Activated CD4-positive, alpha-beta memory T cell treated with anti-CD3 and anti-CD28 coated beads for 36 hours (primary cell): Measurements from ENCODE around the gene NGF. TPM values are rescaled to one million over a fixed set of nuclear protein-coding genes. Genes with fewer than 3 reads are reported as not detected.

Source experiments
- CTCF ChIA-PET: fragments of 350-600 bp; sonication (Branson Sonifier 250); formaldehyde crosslinking; loops from one replicate; lab custom pipeline; 2021; ENCODE audit warnings: antibody characterized with exemption, inconsistent platforms; lab: Charles Lee
- POLR2A ChIA-PET: fragments of 350-600 bp; sonication (Branson Sonifier 250); formaldehyde crosslinking; loops from one replicate; lab custom pipeline; 2021; ENCODE audit warnings: antibody characterized with exemption; lab: Charles Lee
- DNase-seq: peaks from one replicate; pipeline ENCODE4 v3.0.0-alpha.2; 2020
- H3K27ac Mint-ChIP-seq: one replicate; pipeline ENCODE4 v1.8.0; 2021; ENCODE audit warnings: mixed read lengths
- H3K27me3 Mint-ChIP-seq: one replicate; pipeline ENCODE4 v1.8.0; 2021; ENCODE audit warnings: mixed read lengths
- H3K36me3 Mint-ChIP-seq: one replicate; pipeline ENCODE4 v1.8.0; 2021; ENCODE audit warnings: mixed read lengths
- H3K4me1 Mint-ChIP-seq: one replicate; pipeline ENCODE4 v1.8.0; 2021; ENCODE audit warnings: low read depth, mixed read lengths
- H3K4me3 Mint-ChIP-seq: one replicate; pipeline ENCODE4 v1.8.0; 2021; ENCODE audit warnings: mild to moderate bottlenecking, mixed read lengths
- H3K9me3 Mint-ChIP-seq: one replicate; pipeline ENCODE4 v1.8.0; 2021; ENCODE audit warnings: mixed read lengths
- intact Hi-C: fragments of 100-400 bp; cut with micrococcal nuclease; formaldehyde crosslinking; loops from one replicate; pipeline ENCODE4 v1.15.1; 2023
- total RNA-seq, 2 experiments: library from RNA; stranded (reverse); gene quantifications; one replicate each; pipeline ENCODE4 v1.2.3, GENCODE V29; 2021

Gene NGF
- total RNA-seq, 2 experiments from 2014 or later = not detected

- no peaks in the 10 kb centered on the region for H3K9me3 Mint-ChIP-seq
- no peak overlapping the region for H3K27ac Mint-ChIP-seq
- H3K4me1 Mint-ChIP-seq = no peaks in the 10 kb centered on the region
- intact Hi-C loops = no loop called here
- peaks cover 17% of the 10 kb centered on the region for H3K27me3 Mint-ChIP-seq
- H3K36me3 Mint-ChIP-seq = no peaks in the 10 kb centered on the region
- H3K4me3 Mint-ChIP-seq = no peak overlapping the region
- no peak for DNase-seq
- ChIA-PET POLR2A (no interaction called here), CTCF (no interaction called here)
Observed at GRCh38 chr1:115265099-115265498, 73.0 kb downstream of the NGF start.

- peaks cover 12% of the 10 kb centered on the region for H3K27me3 Mint-ChIP-seq
- H3K36me3 Mint-ChIP-seq = no peaks in the 10 kb centered on the region
- no peak overlapping the region for H3K27ac Mint-ChIP-seq
- H3K4me3 Mint-ChIP-seq = no peak overlapping the region
- ChIA-PET CTCF (no interaction called here), POLR2A (no interaction called here)
- no peak for DNase-seq
- H3K4me1 Mint-ChIP-seq = no peaks in the 10 kb centered on the region
- peaks cover 12% of the 10 kb centered on the region for H3K9me3 Mint-ChIP-seq
- intact Hi-C loops = no loop called here
Observed at GRCh38 chr1:115262886-115263285, 75.2 kb downstream of the NGF start.

GRCh38 chr1:115261496-115261895, 76.6 kb downstream of the NGF start:
- Mint-ChIP-seq H3K36me3 (no peaks in the 10 kb centered on the region), H3K4me3 (no peak overlapping the region)
- CTCF ChIA-PET = no interaction called here

GRCh38 chr1:115258302-115258866, 79.7 kb downstream of the NGF start:
- ChIA-PET POLR2A (no interaction called here), CTCF (no interaction called here)
- no peaks in the 10 kb centered on the region for H3K4me1 Mint-ChIP-seq
- DNase-seq = no peak
- H3K27ac Mint-ChIP-seq = no peak overlapping the region
- H3K36me3 Mint-ChIP-seq = no peaks in the 10 kb centered on the region
- no peak overlapping the region for H3K4me3 Mint-ChIP-seq
- intact Hi-C loops = no loop called here
- H3K27me3 Mint-ChIP-seq = peaks cover 3% of the 10 kb centered on the region
- H3K9me3 Mint-ChIP-seq = peaks cover 15% of the 10 kb centered on the region

More at GRCh38 chr1:115261496-115261895, 76.6 kb downstream of the NGF start:
- H3K27ac Mint-ChIP-seq = no peak overlapping the region
- no peak for DNase-seq
- peaks cover 15% of the 10 kb centered on the region for H3K9me3 Mint-ChIP-seq
- intact Hi-C loops = no loop called here
- H3K27me3 Mint-ChIP-seq = peaks cover 9% of the 10 kb centered on the region
- no peaks in the 10 kb centered on the region for H3K4me1 Mint-ChIP-seq
- POLR2A ChIA-PET = no interaction called here

GRCh38 chr1:115257591-115257990, 80.5 kb downstream of the NGF start:
- intact Hi-C loops = no loop called here
- ChIA-PET POLR2A (no interaction called here), CTCF (no interaction called here)

GRCh38 chr1:115255154-115255553, 82.9 kb downstream of the NGF start:
- no peaks in the 10 kb centered on the region for H3K36me3 Mint-ChIP-seq
- CTCF ChIA-PET = no interaction called here
- no peak overlapping the region for H3K4me3 Mint-ChIP-seq
- POLR2A ChIA-PET = no interaction called here
- no peak for DNase-seq
- intact Hi-C loops = no loop called here
- no peak overlapping the region for H3K27ac Mint-ChIP-seq
- peaks cover 15% of the 10 kb centered on the region for H3K9me3 Mint-ChIP-seq
- no peaks in the 10 kb centered on the region for H3K4me1 Mint-ChIP-seq
- no peaks in the 10 kb centered on the region for H3K27me3 Mint-ChIP-seq

More at GRCh38 chr1:115257591-115257990, 80.5 kb downstream of the NGF start:
- H3K9me3 Mint-ChIP-seq = peaks cover 15% of the 10 kb centered on the region
- H3K27ac Mint-ChIP-seq = no peak overlapping the region
- DNase-seq = no peak
- no peaks in the 10 kb centered on the region for H3K36me3 Mint-ChIP-seq
- H3K4me3 Mint-ChIP-seq = no peak overlapping the region
- no peaks in the 10 kb centered on the region for H3K4me1 Mint-ChIP-seq
- H3K27me3 Mint-ChIP-seq = peaks cover 3% of the 10 kb centered on the region

GRCh38 chr1:115252585-115252984, 85.5 kb downstream of the NGF start:
- H3K4me1 Mint-ChIP-seq = no peaks in the 10 kb centered on the region
- intact Hi-C loops = no loop called here
- CTCF ChIA-PET = no interaction called here
- no peak overlapping the region for H3K4me3 Mint-ChIP-seq
- H3K36me3 Mint-ChIP-seq = no peaks in the 10 kb centered on the region
- DNase-seq = no peak
- H3K9me3 Mint-ChIP-seq = peaks cover 5% of the 10 kb centered on the region
- H3K27ac Mint-ChIP-seq = no peak overlapping the region
- H3K27me3 Mint-ChIP-seq = no peaks in the 10 kb centered on the region
- POLR2A ChIA-PET = no interaction called here

- intact Hi-C loops = no loop called here
- peaks cover 5% of the 10 kb centered on the region for H3K9me3 Mint-ChIP-seq
Observed at GRCh38 chr1:115251856-115252255, 86.2 kb downstream of the NGF start.

GRCh38 chr1:115251340-115251748, 86.7 kb downstream of the NGF start:
- Mint-ChIP-seq H3K4me1 (no peaks in the 10 kb centered on the region), H3K4me3 (no peak overlapping the region), H3K27ac (no peak overlapping the region), H3K9me3 (peaks cover 5% of the 10 kb centered on the region), H3K36me3 (no peaks in the 10 kb centered on the region), H3K27me3 (no peaks in the 10 kb centered on the region)
- ChIA-PET CTCF (no interaction called here), POLR2A (interaction anchor here (0.6 kb wide), 1 partner anchor 61 kb away, joined by 3 read pairs; no protein-coding TSS in a partner anchor)
- intact Hi-C loops = no loop called here
- DNase-seq = no peak

More at GRCh38 chr1:115251856-115252255, 86.2 kb downstream of the NGF start:
- Mint-ChIP-seq H3K27ac (no peak overlapping the region), H3K36me3 (no peaks in the 10 kb centered on the region), H3K4me1 (no peaks in the 10 kb centered on the region), H3K4me3 (no peak overlapping the region), H3K27me3 (no peaks in the 10 kb centered on the region)
- no peak for DNase-seq
- ChIA-PET POLR2A (interaction anchor here (0.6 kb wide), 1 partner anchor 61 kb away, joined by 3 read pairs; no protein-coding TSS in a partner anchor), CTCF (no interaction called here)

GRCh38 chr1:115246526-115246925, 91.5 kb downstream of the NGF start:
- H3K27ac Mint-ChIP-seq = no peak overlapping the region
- no peaks in the 10 kb centered on the region for H3K36me3 Mint-ChIP-seq
- intact Hi-C loops = no loop called here
- H3K9me3 Mint-ChIP-seq = peaks cover 5% of the 10 kb centered on the region
- no peak for DNase-seq
- CTCF ChIA-PET = no interaction called here
- no peaks in the 10 kb centered on the region for H3K4me1 Mint-ChIP-seq
- H3K4me3 Mint-ChIP-seq = no peak overlapping the region
- peaks cover 8% of the 10 kb centered on the region for H3K27me3 Mint-ChIP-seq
- POLR2A ChIA-PET = no interaction called here

GRCh38 chr1:115245227-115245626, 92.8 kb downstream of the NGF start:
- Mint-ChIP-seq H3K4me1 (no peaks in the 10 kb centered on the region), H3K27ac (no peak overlapping the region), H3K27me3 (peaks cover 11% of the 10 kb centered on the region), H3K36me3 (no peaks in the 10 kb centered on the region), H3K4me3 (no peak overlapping the region), H3K9me3 (peaks cover 5% of the 10 kb centered on the region)
- CTCF ChIA-PET = no interaction called here
- DNase-seq = no peak
- intact Hi-C loops = no loop called here
- POLR2A ChIA-PET = no interaction called here

GRCh38 chr1:115242543-115242942, 95.5 kb downstream of the NGF start:
- peaks cover 15% of the 10 kb centered on the region for H3K27me3 Mint-ChIP-seq
- ChIA-PET POLR2A (no interaction called here), CTCF (no interaction called here)
- no peaks in the 10 kb centered on the region for H3K4me1 Mint-ChIP-seq
- H3K4me3 Mint-ChIP-seq = no peak overlapping the region
- no peaks in the 10 kb centered on the region for H3K9me3 Mint-ChIP-seq
- H3K27ac Mint-ChIP-seq = no peak overlapping the region
- no peaks in the 10 kb centered on the region for H3K36me3 Mint-ChIP-seq
- no peak for DNase-seq
- intact Hi-C loops = no loop called here

GRCh38 chr1:115241309-115241708, 96.7 kb downstream of the NGF start:
- Mint-ChIP-seq H3K27me3 (peaks cover 15% of the 10 kb centered on the region), H3K4me3 (no peak overlapping the region), H3K9me3 (no peaks in the 10 kb centered on the region), H3K27ac (no peak overlapping the region), H3K4me1 (no peaks in the 10 kb centered on the region), H3K36me3 (no peaks in the 10 kb centered on the region)
- POLR2A ChIA-PET = no interaction called here
- DNase-seq = no peak
- CTCF ChIA-PET = no interaction called here
- intact Hi-C loops = no loop called here
